GM12865 (cell line): ENCODE data around the gene NT5C2.
"Not testable (repeated sequence)": the region's sequence is repeated elsewhere in the genome, so short reads cannot be mapped to it uniquely, and the experiment has no call there.

Source experiments
- DNase-seq: peaks from one replicate; pipeline ENCODE4 v3.0.0; 2010; ENCODE audit warnings: low read depth
- H3K4me3 ChIP-seq: 2 replicates; pipeline ENCODE4 v1.5.1; 2011; ENCODE audit warnings: mild to moderate bottlenecking, low read depth, low read length, control low read depth
- CTCF ChIP-seq: IDR thresholded peaks from 2 replicates; pipeline ENCODE4 v1.5.1; 2011; ENCODE audit warnings: low read length, control low read depth, low read depth, inconsistent platforms; ENCODE audit not compliant: insufficient read depth; ENCODE audit errors: missing control alignments

NT5C2 gene

DNA sequence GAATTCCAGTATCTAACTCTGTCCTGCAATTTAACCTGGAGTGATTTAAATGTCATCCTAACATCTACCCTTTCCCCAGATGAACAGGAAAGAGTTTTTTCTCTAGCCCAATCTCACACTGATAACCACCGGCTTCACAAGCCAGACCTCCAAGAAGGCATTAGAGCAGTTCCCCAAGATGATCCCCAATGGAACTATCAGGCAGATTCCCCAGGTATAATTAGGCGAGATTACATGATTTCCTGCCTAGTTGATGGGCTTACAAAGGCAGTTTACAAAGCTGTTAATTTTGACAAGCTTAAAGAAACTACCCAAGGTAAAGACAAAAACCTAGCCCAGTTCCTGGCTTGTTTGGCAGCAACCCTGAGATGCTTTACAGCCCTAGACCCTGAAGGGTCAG lies 14.1 kb upstream of the NT5C2 start:
- TF ChIP-seq CTCF: no peak
- no peak overlapping the region for H3K4me3 ChIP-seq
- no peak for DNase-seq

DNA sequence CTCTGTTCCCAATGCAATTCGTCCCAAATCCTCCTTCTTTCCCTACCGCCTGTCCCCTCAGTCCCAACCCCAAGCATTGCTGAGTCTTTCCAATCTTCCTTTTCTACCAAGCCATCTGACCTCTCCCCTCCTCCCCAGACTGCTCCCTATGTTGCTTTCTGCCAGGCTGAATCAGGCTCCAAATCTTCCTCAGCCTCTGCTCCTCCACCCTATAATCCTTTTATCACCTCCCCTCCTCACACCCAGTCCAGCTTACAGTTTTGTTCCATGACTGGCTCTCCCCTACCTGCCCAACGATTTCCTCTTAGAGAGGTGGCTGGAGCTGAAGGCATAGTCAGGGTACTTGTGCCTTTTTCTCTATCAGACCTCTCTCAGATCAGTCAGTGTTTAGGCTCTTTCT lies 13.6 kb upstream of the NT5C2 start:
- not testable (repeated sequence) for H3K4me3 ChIP-seq, DNase-seq

DNA sequence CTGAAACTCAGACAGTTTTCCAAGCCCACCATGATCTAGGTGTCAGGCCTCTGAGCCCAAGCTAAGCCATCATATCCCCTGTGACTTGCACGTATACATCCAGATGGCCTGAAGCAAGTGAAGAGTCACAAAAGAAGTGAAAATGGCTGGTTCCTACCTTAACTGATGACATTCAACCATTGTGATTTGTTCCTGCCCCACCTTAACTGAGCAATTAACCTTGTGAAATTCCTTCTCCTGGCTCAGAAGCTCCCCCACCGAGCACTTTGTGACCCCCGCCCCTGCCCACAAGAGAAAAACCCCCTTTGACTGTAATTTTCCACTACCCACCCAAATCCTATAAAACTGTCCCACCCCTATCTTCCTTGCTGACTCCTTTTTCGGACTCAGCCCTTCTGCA lies 12.3 kb upstream of the NT5C2 start:
- not testable (repeated sequence) for H3K4me3 ChIP-seq, DNase-seq

GRCh38 chr10:103204353-103205255 lies 11.5 kb upstream of the NT5C2 start:
- no peak overlapping the region for H3K4me3 ChIP-seq
- no peak for DNase-seq
- TF ChIP-seq CTCF: no peak

DNA sequence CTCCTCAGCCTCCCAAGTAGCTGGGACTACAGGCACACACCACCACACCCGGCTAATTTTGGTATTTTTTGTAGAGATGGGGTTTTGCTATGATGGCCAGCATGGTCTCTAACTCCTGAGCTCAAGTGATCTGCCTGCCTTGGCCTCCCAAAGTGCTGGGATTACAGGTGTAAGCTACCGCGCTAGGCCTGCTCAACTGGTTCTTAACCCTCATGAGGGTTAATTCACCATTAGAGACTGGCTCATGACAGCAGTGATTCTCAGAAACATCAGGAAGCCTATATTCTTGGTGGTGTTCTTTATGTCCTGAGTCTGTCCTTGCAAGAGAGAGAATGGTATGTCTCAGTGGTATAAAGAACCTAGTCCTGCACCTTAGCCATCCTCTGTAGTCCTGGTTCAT lies 10.4 kb upstream of the NT5C2 start:
- DNase-seq: no peak
- TF ChIP-seq CTCF: no peak

GRCh38 chr10:103202319-103202718 lies 9.2 kb upstream of the NT5C2 start:
- no peak for DNase-seq
- H3K4me3 ChIP-seq: no peak overlapping the region
- no peak for TF ChIP-seq CTCF

More for the DNA sequence above, 10.4 kb upstream of the NT5C2 start:
- H3K4me3 ChIP-seq: no peak overlapping the region

- no peak for DNase-seq
- no peak for TF ChIP-seq CTCF
- no peak overlapping the region for H3K4me3 ChIP-seq
Measured at GRCh38 chr10:103199488-103199887, 6.4 kb upstream of the NT5C2 start.

DNA sequence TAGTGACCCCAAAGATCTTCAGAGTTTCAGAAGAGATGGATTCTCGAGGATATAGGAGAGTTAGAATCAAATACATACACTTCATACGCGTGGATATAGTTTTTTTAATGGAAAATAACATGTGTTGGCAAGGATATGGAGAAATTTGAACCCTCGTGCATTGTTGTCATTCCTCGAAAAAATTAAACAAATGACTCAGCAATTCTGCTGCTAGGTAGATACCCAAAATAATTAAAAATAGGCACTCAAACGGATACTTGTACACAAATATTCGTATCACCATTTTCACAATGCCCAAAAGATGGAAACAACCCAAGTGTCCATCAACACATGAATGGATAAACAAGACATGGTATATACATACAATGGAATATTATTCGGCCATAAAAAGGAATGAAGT lies 5.6 kb upstream of the NT5C2 start:
- H3K4me3 ChIP-seq: no peak overlapping the region
- TF ChIP-seq CTCF: no peak
- no peak for DNase-seq
